HG03280 (cell line): ENCODE measurements around the gene PHF19.
A peak's percentile ranks its signal among the peaks of the same experiment; 100 is the strongest.

Experiments
- ATAC-seq: cut with Tn5 transposase; IDR thresholded peaks from one replicate; pipeline ENCODE4 v1.9.1; 2021; ENCODE audit warnings: mild to moderate bottlenecking, moderate library complexity; ENCODE audit not compliant: unreplicated experiment

The PHF19 gene

GRCh38 chr9:120914396-120914795 lies 37.4 kb upstream of the PHF19 start:
- no peak for ATAC-seq

- no peak for ATAC-seq
Observed at GRCh38 chr9:120913647-120914264, 36.8 kb upstream of the PHF19 start.

DNA sequence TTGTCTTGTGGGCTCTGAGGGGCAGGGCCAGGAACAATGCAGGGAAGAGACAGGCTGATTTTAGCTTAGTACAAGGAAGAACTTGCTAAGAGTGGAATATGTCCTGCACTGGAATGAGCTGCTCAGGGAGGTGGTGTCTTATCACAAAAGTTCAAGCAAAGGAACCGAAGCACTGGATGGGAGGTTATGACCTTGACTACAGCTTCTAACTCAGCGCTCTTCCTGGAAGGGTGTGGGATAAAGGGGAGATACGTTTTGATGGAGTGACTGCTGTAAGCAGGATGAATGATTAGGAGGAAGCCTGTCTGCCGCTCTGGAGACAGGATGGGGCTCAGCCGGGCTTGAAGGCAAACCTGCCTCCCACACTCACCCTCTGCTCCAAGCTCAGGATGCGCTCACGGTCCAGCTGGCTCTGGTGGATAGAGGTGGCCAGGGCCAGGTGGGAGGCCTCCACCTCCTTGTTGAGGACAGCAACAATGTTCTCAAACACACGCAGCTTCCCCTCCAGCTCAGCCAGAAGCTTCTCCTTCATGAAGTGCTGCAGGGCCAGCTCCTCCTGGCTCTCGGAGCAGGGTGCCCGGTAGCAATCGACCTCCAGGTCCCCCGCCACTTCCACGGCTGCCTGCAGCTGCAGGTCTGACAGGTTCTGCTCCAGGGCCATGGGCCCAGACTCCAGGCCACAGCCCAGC lies 36.1 kb upstream of the PHF19 start:
- ATAC-seq, result no peak

GRCh38 chr9:120911295-120911837 lies 34.4 kb upstream of the PHF19 start:
- ATAC-seq, result no peak

GRCh38 chr9:120910643-120911042 lies 33.7 kb upstream of the PHF19 start:
- ATAC-seq, result no peak

DNA sequence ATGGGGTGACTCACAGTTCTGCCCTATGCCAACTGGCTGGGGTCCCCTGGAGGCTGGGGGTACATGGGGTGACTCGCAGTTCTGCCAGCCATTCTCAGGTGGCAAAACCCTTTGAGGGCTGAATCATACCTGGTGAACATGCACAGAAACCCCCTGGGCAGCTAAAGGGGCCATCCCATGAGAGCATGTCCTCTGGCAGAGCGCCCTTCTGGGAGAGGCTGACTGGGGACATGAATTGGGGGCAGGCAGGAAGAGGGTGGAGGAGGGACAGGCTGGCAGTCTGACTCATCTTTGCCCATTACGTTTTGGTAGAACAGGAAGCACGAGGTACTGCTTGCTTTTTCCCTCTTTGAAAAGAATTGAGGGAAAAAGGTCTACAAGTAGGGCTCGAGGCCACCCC lies 32.9 kb upstream of the PHF19 start:
- no peak for ATAC-seq

DNA sequence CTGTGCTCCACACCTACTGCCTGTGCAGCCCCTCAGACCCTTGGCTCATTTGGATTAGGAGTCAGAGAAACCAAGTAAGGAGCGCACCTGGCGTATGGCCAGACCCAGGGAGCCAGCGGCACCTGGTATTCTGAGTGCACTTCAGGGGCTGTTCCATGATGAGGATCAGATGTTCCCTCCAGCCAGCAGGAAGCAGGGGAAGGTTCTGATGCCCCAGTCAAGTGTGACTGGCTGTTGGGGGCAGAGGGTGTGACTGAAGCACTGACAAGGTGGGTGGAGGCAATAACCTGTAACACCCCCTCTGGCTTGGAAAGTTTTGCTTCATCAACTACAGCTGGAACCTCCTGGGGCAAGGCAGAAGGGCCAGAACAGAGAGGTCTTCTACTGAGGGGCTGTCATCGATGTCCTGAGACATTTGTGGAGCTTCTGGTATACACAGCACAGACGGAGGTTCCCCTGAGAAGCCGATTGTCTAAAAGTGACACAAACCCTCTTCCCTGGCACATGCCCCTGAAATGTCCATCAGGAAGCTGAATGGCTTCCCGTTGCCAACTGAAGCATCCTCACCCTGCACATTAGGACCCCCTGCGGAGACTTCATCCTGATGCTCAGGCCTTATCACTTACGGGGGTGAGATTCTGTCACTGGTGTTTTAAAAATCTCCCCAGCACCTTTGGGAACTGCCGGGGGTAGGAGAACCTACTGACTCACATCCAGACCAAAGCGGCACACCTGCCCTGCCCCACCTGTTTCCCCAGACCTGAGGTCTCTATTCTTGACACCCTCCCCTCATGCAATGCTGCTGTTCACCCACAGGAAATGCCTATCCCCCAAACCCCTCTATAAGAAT lies 28.6 kb upstream of the PHF19 start:
- no peak for ATAC-seq

GRCh38 chr9:120904978-120905301 lies 28.0 kb upstream of the PHF19 start:
- no peak for ATAC-seq

- no peak for ATAC-seq
Observed at GRCh38 chr9:120904061-120904977, 27.3 kb upstream of the PHF19 start.

GRCh38 chr9:120902569-120903535 lies 25.9 kb upstream of the PHF19 start:
- no peak for ATAC-seq

DNA sequence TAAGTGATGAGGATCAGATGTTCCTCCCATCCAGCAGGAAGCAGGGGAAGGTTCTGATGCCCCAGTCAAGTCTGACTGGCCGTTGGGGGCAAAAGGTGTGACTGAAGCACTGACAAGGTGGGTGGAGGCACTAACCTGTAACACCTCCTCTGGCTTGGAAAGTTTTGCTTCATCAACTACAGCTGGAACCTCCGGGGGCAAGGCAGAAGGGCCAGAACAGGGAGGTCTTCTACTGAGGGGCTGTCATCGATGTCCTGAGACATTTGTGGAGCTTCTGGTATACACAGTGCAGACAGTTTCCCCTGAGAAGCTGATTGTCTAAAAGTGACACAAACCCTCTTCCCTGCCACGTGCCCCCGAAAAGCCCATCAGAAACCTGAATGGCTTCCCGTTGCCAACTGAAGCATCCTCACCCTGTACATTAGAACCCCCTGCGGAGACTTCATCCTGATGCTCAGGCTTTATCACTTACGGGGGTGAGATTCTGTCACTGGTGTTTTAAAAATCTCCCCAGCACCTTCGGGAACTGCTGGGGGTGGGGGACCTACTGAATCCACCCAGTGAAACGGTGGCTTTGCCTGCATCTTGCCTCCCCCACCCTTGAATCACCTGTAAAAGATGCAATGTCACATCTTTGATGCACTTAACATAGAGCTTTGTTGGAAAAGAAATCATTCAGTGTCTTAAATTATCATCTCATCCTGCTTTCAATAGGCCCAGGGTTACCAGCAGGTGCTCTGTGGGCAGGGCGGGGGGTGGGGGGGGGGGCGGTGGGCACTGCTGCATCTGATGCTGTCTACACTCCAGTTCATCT lies 25.0 kb upstream of the PHF19 start:
- ATAC-seq, result no peak

- ATAC-seq, result no peak
Observed at GRCh38 chr9:120900824-120901223, 23.8 kb upstream of the PHF19 start.

DNA sequence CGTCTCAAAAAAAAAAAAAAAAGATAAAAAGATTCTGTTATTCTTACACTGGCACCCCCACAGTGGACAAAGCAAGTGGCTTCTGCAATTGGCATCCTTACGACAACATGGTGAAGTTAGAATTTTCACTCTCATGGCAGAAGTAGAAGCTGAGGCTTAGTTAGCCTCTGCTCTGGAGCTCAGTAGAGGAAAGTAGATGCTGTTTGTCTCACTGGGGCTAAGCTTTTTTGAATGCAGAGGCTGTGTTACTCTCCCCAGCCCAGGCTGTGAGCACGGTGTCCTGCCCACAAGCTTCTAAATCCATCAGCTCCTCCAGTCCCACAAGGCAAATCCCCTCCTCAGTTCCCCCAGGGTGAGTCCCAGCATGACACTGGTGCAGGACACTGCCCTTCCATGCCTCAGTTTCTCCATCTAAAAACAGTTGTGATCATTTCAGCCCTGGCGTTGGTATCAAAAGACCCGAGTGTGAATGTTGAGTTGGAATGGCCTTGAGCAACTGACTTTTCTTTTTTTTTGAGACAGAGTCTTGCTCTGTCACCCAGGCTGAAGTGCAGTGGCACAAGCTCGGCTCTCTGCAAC lies 22.6 kb upstream of the PHF19 start:
- ATAC-seq, result no peak

- ATAC-seq, result no peak
Observed at GRCh38 chr9:120898396-120898795, 21.4 kb upstream of the PHF19 start.

GRCh38 chr9:120895951-120896350 lies 19.0 kb upstream of the PHF19 start:
- no peak for ATAC-seq

DNA sequence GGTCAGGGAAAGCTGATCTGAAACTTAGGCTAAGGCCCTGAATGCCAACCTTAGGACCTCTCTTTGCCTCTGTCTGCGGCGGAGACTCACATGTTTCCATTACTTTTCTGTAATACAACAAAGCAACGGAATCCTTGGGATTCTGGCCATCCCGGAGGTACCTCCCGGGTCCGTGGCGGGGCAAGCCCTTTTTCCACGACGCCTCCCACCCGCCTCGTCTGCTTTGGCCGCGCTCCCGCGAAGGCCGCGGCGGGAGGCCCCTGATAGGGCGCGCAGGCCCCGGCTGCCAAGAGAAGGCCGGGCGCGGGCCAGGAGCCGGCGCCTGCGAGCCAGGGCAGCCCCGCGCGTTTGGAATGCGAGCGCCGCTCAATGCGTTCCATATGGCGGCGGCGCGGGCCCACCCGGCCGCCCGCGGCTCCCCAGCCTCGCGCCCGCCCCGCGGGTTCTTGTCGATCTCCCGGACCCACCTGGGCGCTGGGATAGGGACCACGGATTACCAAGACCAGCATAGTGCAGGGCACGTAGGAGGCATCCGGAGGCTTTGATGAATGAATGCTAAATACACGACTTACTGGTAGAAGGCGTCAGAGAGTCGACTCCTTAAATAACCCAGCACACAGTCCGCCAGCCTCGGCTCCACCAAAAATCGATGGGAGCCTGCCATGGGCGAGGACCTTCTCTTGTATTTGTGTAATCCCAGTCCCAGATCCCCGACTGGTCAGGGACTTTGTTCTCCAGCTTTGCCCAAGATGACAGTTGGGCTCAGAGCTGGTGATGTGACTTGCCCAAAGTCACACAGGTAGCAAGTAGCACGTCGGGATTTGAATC lies 17.5 kb upstream of the PHF19 start:
- ATAC-seq, result no peak

DNA sequence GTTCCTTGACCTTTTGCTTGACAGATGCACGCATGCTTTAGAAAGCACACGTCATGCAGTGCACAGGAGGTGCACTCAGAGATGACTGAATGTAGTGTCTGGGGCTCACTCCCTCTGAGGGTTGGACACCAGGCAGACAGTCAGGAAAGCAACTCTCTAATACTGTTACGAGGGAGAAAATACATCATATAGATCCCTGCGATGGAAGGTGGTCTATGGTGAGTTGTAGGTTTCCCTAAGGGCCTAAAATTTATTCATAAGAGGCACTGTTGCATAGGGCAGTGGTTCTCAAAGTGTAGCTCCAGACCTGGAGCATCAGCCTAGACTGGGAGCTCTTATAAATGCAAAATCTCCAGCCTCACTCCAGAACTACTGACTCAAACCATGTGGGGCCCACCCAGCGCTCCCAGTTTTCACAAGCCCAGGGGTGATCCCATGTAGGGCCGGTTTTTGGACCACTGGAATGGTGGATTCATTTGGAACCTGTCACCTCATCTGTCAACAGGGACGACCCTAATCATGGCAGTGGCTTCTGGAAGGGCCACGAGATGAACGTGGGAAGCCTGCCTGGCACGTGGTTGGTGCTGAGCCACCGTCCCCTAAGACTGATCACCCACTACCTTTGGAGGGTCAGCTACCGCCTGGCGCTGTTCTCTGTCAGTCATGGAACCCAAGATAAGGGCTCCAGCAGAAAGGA lies 16.8 kb upstream of the PHF19 start:
- ATAC-seq, result peak; percentile 29
